C4-2B (cell line): ENCODE measurements around the gene DCP1B.

Experiments
- H3K27ac ChIP-seq: fragments of 450-650 bp; 2 replicates; pipeline ENCODE4 v1.5.1; 2017
- ZFX ChIP-seq: fragments of 450-650 bp; IDR thresholded peaks from 2 replicates; pipeline ENCODE4 v1.6.1; 2017
- TF ChIP-seq, protein P1 (sequence below): fragments of 450-650 bp; conservative IDR thresholded peaks from 2 replicates; pipeline ENCODE4 v1.5.1; 2017; ENCODE audit warnings: mild to moderate bottlenecking

DCP1B gene

DNA sequence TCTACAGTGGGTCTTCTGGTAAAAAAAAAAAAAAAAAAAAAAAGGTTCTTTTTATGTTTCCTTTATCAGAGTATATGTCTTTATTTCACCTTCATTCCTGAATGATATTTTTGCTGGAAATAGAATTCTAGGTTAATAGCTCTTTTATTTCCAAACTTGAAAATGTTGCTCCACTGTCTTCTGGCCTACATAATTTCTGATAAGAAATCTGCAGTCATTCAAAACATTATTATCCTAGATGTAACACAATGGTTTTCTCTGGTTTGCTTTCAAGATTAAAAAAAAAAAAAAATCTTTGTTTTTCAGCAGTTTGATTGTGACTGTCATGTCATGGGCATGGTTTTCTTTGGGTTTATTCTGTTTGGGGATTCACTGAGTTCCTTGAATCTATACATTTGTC lies 19.5 kb downstream of the DCP1B start:
- H3K27ac ChIP-seq = no peak overlapping the region
- TF ChIP-seq, protein P1, sequence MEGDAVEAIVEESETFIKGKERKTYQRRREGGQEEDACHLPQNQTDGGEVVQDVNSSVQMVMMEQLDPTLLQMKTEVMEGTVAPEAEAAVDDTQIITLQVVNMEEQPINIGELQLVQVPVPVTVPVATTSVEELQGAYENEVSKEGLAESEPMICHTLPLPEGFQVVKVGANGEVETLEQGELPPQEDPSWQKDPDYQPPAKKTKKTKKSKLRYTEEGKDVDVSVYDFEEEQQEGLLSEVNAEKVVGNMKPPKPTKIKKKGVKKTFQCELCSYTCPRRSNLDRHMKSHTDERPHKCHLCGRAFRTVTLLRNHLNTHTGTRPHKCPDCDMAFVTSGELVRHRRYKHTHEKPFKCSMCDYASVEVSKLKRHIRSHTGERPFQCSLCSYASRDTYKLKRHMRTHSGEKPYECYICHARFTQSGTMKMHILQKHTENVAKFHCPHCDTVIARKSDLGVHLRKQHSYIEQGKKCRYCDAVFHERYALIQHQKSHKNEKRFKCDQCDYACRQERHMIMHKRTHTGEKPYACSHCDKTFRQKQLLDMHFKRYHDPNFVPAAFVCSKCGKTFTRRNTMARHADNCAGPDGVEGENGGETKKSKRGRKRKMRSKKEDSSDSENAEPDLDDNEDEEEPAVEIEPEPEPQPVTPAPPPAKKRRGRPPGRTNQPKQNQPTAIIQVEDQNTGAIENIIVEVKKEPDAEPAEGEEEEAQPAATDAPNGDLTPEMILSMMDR = no peak
- no peak for TF ChIP-seq ZFX

- TF ChIP-seq ZFX = no peak
- TF ChIP-seq, protein P1 = no peak
- no peak overlapping the region for H3K27ac ChIP-seq
These were observed 24.0 kb downstream of the DCP1B start for GRCh38 chr12:1980282-1980681.

DNA sequence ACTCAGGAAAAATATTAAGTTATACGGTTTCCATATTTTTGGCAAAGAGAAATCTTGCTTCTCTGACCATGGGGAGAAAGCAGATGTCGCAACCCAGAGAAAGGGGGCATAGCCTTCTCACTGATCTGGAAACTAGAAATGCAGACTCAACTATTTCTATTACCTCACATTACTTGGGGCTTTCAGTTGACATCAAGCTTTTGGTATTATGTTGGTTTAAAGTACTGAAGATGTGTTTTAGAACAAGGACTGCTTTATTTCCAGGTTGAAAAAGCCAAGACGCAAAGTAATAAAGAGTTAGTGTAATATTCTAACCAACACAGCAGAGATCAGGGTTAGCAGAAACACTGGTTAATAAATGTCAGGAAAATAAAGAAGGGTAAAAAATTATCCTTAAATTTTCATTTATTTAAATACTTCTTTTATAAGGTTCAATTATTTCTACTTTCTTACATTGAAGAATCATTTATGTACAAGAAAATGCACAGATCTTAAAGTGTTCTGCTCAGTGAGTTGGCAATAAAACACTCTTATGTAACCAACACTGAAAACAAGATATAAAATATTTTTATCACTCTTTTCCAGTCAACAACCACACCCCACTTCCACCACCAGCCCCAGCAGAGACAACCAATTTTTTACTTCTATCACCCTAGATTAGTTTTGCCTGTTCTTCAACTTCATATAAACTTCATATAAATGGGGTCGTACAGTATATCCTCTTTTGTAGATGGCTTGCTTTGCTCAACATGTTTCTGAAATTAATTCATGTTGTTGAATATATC lies 26.0 kb downstream of the DCP1B start:
- TF ChIP-seq ZFX = no peak
- TF ChIP-seq, protein P1 = no peak
- H3K27ac ChIP-seq = no peak overlapping the region

GRCh38 chr12:1977588-1977987 lies 26.7 kb downstream of the DCP1B start:
- no peak overlapping the region for H3K27ac ChIP-seq
- TF ChIP-seq, protein P1 = no peak
- TF ChIP-seq ZFX = no peak

- no peak for TF ChIP-seq ZFX
- TF ChIP-seq, protein P1 = no peak
- H3K27ac ChIP-seq = no peak overlapping the region
These were observed 27.1 kb downstream of the DCP1B start for GRCh38 chr12:1977109-1977508.

DNA sequence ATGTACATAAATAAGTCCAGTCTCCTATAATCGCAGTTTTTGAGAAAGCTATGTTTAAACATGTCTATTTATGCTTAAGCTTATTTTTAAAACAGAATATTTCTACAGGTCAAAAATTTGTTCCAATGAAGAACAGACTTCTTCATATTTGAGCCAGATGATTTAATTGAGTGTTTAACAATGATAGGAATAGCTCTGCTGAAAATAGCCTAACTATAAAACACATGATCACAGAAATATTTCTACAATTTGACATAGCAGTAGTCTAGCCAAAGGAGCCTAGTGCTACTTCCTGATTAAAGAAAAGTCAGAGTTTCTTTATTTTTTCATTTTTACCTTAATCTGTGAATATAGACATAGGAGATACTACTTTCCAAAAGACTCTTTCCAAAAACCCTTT lies 29.4 kb downstream of the DCP1B start:
- TF ChIP-seq, protein P1 = no peak
- no peak for TF ChIP-seq ZFX

GRCh38 chr12:1972856-1973317 lies 31.4 kb downstream of the DCP1B start:
- no peak for TF ChIP-seq ZFX
- TF ChIP-seq, protein P1 = no peak
- H3K27ac ChIP-seq = no peak overlapping the region

More for the DNA sequence above, 29.4 kb downstream of the DCP1B start:
- no peak overlapping the region for H3K27ac ChIP-seq
